ENCODE measurements around the gene CYLD.

GRCh38 chr16:50767197-50767596, 25.3 kb downstream of the CYLD start:
- TF ChIP-seq POLR2A (IDR thresholded peaks at IDR 0.05; ENCODE audit: low read depth, low read length) (no peak), POLR2AphosphoS5 (IDR thresholded peaks at IDR 0.05; ENCODE audit: low read depth, low read length) (no peak)
